CD4-positive, alpha-beta T cell treated with Interleukin-10 for 1 hour (primary cell): Measurements from ENCODE around the gene POSTN.
"Not testable (repeated sequence)": the region's sequence is repeated elsewhere in the genome, so short reads cannot be mapped to it uniquely, and the experiment has no call there.

Experiments used
- DNase-seq: peaks from one replicate; pipeline ENCODE4 v3.0.0-alpha.2; 2020

The POSTN gene

DNA sequence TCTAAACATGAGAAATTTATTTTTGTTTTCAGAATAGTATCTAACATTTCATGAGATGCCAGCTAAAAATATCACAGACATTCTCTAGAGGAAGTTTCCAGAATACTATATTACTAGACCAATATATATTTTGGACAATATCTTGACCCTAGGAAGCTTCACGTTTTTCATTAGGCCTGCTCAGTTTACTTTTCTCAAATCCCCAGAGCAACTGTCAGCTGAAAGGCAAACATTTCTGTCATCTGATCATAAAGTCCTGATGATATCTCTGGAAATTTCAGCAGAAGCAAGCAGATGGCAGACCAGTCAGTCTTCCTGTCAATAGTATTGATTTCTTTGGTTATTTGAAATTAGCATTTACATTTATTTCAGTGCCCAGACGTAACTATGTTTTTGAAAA is 4.0 kb downstream of the POSTN start:
- no peak for DNase-seq

DNA sequence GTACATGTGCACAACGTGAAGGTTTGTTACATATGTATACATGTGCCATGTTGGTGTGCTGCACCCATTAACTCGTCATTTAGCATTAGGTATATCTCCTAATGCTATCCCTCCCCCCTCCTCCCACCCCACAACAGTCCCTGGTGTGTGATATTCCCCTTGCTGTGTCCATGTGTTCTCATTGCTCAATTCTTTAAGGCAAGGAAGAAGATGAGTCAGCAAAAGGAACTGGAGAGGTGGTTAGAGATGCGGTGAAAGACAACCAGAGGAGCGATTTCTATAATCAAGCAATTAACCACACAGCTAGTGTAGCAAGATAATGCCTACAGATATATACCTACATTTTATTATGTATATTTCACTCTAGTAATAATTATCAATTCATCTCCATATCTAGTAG is 9.2 kb downstream of the POSTN start:
- not testable (repeated sequence) for DNase-seq

DNA sequence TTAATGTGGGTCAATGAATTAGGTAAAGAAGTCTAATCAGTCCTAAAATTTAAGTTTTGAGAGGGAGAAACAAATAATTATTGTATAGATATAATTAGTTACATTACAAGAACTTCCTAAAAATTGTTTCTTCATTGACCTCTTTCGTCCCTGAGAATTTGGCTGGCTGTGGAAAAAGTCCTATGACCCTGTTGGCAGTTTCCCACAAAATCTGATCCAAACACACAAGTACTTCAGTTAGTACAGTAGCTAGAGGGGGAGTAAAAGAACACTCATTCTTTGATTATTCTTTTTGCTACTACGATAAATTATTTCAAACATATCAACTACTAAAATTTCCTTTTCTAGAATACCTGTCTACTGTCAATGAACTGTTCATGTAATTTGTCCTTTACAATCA is 11.3 kb downstream of the POSTN start:
- DNase-seq: no peak

DNA sequence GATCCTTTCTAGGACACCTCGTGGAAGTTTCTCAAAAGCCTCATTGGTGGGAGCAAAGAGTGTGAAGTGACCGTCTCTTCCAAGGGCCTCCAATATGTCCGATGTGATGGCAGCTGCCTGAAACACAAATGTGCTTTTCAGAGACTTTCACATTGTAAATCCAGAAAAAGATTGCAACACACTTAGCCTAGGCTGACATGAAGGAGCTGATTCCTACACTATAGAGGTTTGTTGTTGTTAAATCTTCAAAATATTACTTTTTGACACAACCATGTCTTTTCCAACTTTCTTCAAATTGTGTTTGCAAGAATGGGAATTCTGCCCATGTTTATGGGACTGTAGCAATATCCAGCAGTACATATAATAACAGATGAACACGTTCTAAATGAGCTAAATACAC is 12.4 kb downstream of the POSTN start:
- no peak for DNase-seq

DNA sequence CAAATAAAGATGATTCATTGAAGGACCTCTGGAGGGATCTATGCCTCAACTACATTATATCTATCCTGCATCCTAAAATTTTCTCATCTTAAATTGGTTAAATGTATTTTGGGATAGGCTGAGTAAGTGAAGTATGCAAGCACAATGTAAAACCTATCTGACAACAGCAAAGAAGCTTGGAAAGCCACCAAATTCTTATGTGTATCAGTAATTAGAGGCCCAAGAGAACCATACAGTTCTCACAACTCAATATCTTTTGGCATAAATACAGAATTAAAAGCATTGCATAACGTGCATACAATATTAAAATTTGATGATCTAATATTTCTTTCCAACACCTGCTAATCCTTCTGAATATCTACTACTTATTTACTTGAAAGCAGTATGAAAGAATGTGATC is 13.0 kb downstream of the POSTN start:
- DNase-seq: no peak

DNA sequence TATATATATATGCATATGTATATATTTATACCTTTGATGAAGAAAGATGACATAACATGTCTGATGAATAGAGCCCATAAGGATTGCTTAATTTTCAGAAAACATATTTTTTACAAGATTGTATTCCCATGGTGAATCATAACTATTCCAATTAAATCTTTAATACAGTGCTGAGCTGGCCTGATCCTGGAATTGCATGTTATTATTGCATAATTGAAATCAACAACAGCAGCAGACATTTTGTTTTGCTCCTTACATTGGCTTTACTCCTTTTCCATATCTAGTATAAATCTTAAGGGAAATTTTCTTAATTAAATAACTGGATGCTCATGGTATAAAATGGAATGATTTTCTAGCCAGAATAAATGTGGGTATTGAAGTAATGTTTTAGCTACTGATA is 22.0 kb downstream of the POSTN start:
- no peak for DNase-seq

DNA sequence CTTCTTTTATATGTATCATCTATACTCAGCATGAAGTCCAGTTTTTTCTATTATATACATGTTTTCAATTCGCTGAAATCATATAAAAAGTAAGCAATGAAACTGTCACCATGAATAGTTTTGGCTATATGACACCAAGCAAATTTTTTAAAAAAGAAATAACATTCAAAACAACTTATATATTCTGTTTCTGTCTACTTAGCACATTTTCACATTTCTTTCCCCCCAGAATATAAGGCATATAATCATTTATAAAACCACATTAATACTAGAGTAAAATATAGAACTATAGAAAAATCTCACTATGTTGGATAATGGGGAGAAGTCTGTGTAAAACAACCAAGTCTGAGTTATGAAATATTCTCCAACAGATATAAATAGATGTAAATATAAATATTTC is 33.1 kb downstream of the POSTN start:
- no peak for DNase-seq

DNA sequence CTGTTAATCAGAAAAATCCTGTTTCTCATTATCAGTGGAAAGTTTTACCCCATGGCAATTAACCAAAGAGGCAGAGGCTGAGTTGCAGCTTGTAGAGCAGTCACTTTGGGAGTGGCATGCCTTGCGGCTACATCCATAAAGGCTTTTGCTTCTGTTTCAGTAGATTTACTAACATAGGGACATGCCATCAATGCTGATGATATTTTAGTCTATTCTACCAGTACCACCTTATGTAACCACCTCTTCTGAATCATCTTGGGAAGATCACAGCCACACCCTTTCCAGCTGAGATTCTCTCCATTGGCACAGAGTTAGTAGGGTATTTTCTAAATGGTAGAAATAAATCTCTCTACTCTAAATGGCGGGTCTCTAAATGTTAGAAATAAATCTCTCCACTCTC is 37.5 kb downstream of the POSTN start:
- DNase-seq: no peak

DNA sequence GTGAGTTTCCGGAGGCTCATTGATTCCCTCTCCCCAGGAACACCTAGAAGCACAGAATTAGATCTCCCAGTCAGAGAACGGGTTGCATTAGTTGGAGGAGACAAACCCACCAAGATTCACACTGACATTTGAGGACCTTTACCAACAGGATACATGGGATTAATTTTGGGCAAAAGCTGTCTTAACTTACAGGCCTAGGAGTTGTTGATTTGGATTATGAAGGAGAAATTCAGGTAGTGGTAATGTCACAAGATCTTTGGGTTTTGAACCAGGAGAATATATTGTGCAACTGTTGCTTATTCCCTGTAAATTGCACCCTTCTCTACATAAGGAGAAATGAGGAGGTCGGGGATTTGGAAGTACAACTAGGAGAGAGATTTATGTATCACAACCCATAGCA is 38.0 kb downstream of the POSTN start:
- no peak for DNase-seq

DNA sequence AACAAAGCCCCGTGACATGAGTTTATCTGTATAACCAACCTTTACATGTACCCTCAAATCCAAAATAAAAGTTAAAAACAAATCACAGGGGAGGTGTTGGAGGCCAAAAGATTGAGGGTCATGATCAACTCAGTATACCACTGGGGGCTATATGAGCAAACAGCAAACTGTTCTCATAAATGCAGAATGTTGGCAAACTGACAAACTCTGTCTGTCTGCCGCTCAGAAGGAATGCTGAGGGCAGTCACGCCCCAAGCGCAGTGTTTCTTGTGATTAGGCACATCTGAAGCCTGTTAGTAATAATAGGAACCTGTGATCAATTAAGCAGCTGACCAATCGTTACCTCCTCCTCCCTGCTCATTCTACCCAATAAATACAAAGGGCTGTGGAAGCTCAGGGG is 39.8 kb downstream of the POSTN start:
- DNase-seq: not testable (repeated sequence)

DNA sequence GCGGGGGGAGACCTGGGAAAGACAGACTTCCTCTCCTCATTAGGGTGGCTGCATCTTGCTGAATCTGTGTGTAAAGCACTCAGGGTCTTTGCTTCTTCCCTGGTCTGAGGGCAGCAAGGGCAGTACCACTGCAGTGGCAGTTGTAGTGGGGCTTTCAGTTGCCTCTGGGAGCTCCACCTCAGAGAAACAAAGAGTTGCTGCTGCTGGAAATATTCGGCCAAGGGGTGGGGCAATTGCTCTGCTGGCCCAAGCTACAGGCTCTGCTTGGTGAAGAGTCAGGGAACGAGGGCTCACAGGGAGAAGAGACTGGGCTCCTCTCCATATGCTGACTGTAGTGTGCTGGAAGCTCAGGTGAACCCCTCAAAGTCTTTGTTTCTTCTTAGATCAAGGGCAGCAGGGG is 52.5 kb downstream of the POSTN start:
- DNase-seq: no peak

DNA sequence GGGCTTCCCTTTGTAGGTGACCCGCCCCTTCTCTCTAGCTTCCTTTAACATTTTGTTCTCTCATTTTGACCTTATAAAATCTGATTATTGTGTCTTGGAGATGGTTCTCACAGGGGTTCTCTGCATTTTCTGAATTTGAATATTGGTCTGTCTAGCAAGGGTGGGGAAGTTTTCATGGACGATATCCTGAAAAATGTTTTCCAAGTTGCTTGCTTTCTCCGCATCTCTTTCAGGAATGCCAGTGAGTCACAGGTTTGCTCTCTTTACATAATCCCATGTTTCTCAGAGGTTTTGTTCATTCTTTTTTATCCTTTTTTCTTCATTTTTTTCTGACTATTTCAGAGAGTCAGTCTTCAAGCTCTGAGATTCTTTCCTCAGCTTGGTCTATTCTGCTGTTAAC is 53.6 kb downstream of the POSTN start:
- DNase-seq: no peak

DNA sequence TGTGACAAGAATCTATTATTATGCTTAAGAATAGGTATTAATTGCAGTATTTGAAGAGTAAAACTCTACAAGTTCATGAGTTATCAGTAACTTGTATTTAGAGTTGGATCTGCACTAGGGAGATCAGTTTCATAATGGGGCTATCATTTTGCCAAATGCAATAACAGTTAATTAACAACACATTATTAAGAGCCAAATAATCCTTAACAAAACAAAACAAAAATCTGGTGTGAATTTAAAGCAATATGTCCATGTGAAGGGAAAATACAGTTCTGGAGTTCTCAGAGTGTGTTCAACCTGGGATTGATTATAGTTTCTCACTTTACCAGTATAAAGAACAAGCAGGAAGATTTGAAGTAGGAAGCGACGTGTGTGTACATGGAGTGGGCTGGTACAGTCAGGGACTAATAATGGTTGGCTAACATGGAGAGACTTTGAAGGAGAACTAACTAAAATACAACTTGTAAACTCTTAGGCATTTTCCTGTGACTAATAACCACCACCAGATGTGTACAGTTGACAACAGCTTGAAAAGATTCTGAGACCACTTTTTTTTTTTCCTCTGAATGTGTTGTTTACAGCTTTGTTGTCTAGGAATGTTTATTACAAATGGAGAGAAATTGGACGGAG is 58.5 kb downstream of the POSTN start:
- no peak for DNase-seq

DNA sequence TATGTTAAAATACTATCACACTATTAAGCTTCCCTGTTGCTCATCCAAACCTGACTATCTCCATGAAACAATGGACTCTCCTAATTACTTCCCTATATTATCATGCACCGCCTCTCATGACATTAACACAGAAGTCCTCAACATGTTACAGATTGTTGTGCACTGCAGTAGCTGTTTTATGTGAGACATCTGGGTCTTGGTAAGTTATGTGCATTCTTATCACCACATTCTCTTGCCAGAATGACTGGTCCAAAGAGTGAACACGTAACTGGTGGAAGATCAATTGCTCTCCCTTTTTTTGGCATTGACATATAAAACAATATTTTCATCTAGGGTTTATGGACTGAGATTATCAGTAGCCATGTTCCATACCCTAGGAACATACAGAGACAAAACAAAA is 59.4 kb downstream of the POSTN start:
- no peak for DNase-seq

DNA sequence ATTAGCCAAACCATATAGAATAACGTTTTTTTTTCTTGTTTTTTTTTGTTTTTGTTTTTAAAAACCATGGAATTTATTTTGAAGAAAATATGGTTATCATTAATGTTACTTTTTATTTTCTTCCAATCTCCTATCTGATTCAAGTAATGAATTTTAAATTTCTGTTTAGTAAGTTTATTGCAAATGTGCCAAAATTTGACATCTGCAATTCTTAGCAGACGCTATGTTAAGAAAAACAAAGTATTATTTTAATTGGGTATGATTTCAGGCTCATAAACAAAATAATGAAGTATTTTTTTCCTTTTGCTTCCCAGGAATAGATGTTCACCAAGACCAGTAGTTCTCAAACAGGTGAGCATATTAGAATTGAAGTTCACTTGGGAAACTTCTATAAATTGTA is 63.1 kb downstream of the POSTN start:
- no peak for DNase-seq

DNA sequence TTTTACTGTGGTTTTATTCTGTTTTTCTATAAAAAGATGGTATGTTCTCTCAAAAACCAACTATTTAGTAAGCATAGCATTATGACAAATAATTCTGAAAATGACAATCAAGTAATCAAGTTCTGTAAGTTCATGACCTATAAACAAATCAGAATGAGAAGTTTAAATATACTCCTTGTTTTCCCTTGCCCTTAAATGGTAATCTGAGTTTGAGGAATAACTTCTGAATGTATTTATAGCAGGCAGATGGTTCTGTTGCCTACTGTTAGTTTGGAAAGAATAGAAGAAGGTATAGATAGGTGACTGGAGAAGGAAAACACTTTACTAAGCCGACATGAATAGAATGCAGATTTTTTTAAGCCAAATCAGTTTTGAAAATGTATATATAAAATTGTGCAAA is 63.9 kb downstream of the POSTN start:
- DNase-seq: no peak

DNA sequence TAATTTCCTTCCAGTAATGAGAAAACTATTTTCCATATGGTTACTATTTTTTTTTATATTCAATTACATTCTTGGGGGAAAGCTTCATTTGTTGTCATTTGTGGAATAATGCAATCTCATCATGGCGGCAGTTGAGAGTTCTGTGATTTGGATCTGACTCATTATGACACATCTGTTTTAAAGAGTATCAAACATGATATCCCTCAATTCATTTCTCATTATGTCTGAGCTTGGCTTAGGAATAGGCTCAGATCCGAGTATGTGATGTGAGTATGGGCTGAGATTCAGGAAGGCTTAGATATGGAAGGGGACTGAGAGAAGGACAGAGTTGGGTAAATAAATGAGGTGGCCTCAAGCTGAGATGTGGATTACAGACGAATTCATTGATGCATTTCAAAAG is 64.4 kb downstream of the POSTN start:
- no peak for DNase-seq

DNA sequence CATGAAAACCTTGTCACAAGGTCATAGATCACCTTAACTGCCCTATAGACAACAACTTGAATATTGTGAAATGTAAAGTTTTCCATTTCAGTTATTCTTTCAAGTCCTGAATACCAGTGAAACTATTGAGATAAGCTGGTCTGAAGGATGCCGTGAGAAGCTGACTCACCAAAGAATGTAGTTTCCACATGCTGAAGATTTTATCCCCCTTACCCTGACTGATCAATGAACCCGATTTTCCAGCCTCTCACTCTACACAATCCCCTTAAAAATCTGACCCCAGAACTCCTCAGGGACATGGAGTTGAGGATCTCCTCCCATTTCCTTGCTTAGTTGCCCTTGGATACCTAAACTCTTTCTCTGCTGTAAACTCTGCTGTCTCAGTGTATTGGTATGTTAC is 67.5 kb downstream of the POSTN start:
- no peak for DNase-seq

DNA sequence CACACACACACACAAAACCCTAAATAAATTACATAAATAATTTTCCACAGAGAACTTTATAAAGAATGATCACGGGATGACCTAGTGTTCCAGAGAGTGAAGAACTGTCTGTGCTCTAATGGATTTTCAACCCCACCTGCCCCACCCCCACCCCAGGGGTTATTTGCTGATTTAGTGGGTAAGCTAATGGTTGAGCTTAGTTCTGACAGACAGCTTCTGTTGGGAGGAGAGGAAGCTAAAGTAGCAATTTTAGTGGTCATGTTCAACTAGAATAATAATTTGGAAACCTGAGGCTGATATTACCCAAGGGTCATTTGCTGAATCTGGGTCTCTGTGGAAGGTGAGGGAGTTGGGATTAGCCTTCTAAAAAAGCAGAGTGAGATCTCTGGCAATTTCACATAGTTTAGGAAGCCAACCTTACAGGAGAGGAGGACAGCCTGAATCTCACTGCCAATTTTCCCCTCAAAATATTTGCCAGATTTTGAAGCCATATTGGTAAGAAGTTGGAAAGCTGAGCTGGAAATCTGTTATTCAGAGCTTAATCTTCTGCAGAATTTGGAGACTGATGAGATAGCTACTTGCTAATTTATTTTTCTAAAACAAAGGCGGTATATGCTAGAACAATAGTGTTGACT is 68.7 kb downstream of the POSTN start:
- DNase-seq: no peak

DNA sequence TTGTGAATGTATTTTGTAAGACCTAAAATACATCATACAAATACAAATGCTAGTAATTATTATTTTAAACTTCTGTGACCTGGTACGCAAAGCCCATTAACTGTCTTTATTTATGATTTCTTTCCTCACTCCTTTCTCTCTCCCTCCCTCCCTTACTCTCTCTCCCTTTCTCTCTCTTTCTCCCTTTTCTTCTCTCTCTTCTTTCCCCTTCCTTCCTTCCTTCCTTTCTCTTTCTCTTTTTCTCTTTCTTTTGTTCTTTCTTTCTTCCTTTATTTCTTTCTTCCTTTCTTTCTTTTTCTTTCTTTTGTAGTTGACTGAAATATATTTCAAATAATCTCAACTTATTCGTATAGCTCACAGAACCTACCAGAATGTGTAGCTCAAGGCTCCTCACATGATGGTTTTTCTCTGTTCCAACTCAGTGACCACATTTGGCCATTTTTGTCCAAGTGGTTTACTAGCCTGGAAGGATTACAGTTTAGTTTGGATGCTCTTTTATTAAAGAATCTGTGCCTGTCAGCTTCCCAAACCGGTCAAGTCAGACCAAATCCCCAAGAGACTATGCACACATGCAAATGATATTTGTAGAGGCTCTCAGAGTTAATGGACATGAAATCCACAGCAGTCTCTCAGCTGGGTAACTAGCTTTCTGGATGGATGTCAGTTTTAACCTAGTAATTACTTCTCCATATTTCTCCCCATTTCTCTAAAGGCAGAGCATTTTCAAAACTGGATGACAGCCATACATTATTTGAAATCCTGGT is 71.7 kb downstream of the POSTN start:
- DNase-seq: no peak

DNA sequence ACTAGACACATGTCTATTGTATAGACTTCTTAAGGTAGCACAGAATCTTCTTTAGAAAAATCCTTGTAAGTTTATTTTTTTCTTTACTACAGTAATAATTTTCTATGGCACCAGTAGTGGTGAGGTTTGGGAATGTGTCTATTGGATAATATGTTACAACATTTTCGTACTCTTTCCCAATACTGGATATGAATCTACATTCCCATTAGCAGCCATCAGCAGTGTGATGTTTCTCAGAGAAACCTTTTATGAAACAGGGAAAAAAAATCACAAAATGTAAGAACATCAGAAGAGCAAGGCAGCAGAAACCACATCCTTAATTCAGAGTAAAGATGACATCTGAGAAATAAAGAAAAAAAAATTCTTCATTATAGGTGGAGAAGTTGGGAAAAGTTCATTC is 83.3 kb downstream of the POSTN start:
- no peak for DNase-seq
